Measurements from ENCODE around the gene TUBB4A. TPM values are rescaled to one million over a fixed set of nuclear protein-coding genes. Genes with fewer than 3 reads are reported as not detected.
A peak's percentile ranks its signal among the peaks of the same experiment; 100 is the strongest.
"Not testable (repeated sequence)": the region's sequence is repeated elsewhere in the genome, so short reads cannot be mapped to it uniquely, and the experiment has no call there.

Gene TUBB4A
- total RNA-seq, 1 experiment from 2014 or later: 0.87 TPM

- DNase-seq (ENCODE audit: low spot score): no peak
Measured at GRCh38 chr19:6524311-6524710, 22.2 kb upstream of the TUBB4A start.

GRCh38 chr19:6522712-6523111, 20.6 kb upstream of the TUBB4A start:
- no peak for DNase-seq (ENCODE audit: low spot score)

DNA sequence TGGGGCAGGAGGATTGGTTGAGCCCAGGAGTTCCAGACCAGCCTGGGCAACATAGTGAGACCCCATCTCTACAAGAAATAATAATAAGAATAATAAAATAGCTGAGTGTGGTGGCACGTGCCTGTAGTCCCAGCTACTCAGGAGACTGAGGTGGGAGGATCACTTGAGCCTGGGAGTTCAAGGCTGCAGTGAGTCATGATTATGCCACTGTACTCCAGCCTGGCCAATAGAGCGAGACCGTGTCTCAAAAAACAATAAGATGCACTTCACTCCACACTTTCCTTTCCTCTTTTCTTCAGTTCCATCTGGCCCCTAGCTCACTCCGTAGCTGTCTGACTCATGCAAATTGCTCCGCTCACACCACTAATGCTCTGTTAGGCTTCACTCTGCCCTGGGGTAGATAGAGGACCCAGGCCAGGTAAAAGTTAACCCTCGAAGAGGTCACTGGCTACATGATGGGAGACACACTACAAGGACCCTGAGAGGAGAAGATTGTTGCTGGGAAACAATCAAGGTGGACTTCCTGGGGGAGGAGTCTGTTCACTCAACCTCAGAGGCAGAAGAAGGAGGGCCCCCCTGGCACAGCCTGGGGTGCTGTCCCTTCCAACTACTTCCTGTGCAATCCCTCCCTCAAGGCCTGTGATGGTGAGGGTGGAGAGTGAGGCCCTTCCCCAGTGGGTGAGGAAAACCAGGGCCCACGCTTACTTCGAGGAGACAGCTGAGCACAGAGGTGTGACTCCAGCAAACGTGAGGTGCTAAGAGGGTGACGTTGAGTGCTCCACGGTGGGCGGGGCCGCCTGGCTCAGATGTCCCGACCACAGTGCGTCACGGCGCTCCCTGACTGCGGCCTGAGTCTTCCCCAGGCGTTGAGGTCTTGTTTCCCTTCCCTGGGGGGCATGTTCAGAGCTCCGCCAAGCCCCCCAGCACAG, 19.9 kb upstream of the TUBB4A start:
- DNase-seq (ENCODE audit: low spot score): no peak

DNA sequence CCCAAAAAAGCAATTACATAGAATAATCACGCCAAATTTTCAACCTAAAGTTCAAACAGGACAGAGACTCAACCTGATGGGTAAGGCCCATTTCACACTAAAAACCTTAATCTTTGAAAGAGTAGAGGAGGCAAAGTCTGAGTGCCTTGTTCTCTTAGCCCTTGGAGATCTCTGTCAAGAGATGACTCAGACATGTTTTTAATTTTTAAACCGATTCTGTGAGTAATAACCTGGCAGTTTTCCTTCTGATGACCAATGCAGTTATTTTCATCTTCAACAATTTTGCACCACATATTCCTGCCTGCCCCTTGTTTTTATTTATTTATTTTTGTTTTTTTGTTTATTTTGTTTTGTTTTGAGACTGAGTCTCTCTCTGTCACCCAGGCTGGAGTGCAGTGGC, 17.2 kb upstream of the TUBB4A start:
- DNase-seq (ENCODE audit: low spot score): no peak

DNA sequence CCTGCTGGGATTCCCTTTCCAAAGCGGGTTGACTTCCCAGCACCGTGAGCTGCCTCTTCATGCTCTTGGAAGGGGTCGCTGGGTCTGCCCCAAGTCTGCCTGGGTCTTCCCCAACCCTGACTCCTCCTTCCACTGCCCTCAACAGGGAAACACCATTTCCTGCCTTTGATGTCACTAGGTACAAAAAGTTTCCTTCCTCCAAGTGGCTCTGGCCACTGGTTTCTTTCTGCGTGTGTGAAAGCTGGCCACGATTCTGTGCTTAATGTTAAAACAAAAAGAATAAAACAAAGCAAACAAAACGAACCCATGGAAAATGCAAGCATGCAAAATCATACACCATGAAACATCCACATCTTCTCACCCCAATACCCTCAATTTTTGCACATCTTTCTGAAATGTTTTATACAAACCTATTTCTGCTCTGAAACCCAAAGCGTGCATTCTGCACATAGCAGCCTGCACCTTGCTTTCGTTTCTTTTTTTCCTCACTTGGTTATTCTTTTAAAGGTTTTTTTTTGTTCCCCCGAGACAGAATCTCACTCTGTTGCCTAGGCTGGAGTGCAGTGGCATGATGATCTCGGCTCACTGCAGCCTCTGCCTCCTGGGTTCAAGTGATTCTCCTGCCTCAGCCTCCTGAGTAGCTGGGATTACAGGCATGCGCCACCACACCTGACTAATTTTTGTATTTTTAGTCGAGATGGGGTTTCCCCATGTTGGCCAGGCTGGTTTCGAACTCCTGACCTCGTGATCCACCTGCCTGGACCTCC, 16.2 kb upstream of the TUBB4A start:
- DNase-seq (ENCODE audit: low spot score): no peak

DNA sequence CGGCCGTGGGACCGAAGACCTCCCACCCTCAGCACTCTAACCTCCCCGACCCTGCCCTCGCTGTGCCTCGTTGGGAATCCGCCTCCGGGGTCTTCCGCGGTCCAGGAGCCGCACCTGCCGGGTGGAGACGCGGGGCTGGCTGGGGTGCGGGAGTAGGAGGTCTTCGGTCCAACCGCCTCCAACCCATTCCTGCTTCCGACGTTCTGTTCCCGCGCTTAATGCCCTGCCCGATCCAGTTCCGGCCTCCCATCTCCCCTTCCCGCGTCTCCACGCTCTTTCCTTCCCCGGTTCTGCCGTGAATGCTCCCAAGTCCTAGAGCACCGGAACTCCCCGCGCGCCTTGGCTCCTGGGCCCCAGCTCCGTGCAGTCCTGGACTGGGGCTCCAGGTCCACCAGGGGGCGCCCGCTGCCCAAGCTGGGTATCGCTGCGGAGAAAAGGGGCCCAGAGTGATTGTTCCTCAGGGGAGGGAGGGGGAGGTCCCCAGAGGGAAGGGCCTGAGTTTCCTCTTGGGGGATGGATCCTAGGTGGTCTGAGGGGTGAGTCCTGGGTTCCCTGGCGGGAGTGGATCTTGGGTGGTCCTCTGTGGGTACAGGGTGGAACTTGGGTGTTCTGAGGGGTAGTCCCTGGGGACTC, 14.7 kb upstream of the TUBB4A start:
- DNase-seq (ENCODE audit: low spot score): peak; percentile 80

- peak; percentile 89 for DNase-seq (ENCODE audit: low spot score)
Measured at GRCh38 chr19:6516018-6516658, 14.0 kb upstream of the TUBB4A start.

- DNase-seq (ENCODE audit: low spot score): no peak
Measured at GRCh38 chr19:6514926-6515544, 12.9 kb upstream of the TUBB4A start.

DNA sequence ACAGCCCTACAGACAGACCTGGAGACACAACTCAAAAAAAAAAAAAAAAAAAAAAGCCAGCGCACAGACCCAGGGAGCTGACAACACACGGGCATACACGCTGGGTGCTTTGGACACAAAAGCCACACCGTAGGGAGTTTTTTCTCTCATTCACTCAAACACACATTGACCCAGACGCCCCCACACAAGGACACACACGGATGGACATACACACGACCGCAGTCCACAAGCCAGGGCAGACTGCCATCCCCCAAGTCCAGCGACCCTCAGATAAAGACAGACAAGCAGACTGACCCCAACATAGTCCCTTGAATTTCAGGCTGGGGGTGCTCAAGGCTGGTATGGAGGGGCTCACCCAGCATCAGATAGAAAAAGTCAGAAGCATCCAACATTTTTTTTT, 12.0 kb upstream of the TUBB4A start:
- DNase-seq (ENCODE audit: low spot score): no peak

DNA sequence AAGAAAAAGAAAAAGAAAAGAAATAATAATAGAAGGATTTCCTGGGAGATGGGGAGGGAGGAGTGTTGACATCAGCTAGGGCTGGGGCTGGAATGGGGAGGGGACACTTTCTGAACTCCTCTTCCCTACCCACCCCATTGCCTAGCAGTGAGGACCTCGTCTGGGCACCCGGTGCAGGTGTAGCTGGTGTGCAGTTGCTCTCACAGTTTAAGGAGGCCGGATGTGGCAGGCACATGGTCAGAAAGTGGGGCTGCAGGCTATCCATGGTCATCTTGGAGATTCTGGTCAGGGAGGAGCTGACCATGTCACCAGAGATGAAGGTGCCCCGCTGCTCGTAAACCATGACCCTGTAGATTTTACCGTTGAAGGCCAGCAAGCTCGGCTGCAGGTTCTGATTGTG, 8.5 kb upstream of the TUBB4A start:
- no peak for DNase-seq (ENCODE audit: low spot score)

DNA sequence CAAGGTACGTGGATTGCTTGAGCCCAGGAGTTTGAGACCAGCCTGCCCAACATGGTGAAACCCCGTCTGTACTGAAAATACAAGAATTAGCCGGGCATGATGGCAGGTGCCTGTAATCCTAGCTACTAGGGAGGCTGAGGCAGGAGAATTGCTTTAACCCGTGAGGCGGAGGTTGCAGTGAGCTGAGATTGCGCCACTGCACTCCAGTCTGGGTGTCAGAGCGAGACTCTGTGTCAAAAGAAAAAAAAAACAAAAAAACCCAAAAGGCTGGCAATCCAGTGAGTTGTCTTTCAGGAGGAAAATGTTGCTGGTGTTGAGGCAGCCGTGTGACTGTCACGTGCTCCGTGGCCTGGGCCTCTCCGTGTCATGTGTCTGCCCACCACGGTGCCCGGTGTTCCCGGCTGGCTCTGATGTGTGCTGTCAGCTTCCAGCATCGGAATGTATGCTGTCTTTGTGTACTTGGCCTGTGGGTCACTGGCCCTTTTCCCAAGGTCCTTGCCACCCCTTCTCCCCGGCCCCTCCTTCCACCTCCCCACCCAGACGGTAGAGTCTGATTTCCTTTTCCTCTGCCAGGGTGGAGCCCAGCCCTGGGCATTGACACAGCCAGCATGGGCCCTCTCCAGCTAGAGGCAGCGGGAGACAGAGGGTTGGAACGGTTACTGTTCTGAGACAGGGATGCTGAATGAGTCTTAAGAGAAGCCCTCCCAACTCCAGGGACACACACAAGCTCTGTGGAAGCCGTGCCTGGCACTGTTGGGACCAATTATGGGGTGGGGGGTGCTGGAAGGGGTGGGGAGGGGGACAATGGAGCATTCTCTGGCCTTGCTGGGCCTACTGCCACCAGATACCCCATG, 7.2 kb upstream of the TUBB4A start:
- DNase-seq (ENCODE audit: low spot score): no peak

- not testable (repeated sequence) for DNase-seq (ENCODE audit: low spot score)
Measured at GRCh38 chr19:6508028-6508771, 6.1 kb upstream of the TUBB4A start.

DNA sequence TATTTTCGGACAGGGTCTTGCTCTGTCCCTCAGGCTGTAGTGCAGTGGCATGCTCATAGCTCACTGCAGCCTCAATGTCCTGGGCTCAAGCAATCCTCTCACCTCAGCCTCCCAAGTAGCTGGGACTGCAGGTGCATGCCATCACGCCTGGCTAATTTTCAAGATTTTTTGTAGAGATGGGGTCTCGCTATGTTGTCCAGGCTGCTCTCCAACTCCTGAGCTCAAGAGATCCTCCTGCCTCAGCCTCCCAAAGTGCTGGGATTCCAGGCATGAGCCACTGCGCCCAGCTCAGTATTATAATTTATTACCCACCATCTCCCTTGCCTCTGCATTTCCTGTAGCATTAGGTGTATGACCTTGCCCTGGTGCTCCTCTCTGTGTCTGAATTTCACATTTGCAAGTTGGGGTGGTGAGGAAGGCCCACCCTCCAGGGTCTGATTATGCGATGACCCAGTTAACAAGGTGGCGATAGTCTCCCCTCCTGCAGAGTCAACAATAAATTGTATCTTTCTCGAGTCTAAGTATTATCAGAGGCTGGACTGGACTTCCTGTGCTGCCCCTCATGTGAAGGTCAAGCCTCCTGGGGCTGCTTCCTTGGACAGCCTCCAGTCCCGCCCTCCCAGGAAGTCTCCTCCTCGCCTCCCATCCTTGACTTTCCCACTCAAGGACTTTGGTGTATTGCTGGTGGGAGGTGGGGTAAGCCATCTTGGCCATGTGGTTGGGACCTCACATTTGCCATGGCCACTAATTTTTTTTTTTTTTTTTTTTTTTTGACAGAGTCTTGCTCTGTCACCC, 1.5 kb upstream of the TUBB4A start:
- DNase-seq (ENCODE audit: low spot score): no peak

- DNase-seq (ENCODE audit: low spot score): no peak
Measured at GRCh38 chr19:6500837-6501739, 1.0 kb downstream of the TUBB4A start.

DNA sequence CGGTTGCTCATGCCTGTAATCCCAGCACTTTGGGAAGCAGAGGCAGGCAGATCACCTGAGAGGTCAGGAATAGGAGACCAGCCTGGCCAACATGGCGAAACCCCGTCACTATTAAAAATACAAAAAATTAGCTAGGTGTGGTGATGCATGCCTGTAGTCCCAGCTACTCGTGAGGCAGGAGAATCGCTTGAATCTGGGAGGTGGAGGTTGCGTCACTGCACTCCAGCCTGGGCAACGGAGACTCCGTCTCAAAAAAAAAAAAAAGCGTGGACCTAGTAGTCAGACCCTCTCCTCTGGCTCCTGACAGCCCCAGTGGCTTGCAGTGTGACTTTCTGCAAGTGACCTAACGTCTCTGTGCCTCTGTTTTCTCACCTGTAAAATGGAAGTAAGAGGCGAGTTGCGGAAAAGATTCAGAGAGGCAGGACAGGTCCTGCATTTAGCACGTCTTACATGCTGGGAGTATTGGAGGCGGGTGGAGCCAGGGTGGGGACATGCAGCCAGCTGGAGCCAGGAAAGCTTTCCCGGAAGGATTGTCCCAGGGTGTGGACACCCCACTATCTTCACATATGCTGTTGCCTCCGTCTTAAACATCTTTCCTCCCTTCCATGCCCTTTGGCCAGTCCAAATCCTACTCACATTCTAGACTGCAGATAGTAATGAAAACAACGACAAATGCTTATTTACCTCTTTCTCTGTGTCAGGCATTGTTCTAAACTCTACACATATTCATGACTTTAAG, 2.9 kb downstream of the TUBB4A start:
- DNase-seq (ENCODE audit: low spot score): no peak

DNA sequence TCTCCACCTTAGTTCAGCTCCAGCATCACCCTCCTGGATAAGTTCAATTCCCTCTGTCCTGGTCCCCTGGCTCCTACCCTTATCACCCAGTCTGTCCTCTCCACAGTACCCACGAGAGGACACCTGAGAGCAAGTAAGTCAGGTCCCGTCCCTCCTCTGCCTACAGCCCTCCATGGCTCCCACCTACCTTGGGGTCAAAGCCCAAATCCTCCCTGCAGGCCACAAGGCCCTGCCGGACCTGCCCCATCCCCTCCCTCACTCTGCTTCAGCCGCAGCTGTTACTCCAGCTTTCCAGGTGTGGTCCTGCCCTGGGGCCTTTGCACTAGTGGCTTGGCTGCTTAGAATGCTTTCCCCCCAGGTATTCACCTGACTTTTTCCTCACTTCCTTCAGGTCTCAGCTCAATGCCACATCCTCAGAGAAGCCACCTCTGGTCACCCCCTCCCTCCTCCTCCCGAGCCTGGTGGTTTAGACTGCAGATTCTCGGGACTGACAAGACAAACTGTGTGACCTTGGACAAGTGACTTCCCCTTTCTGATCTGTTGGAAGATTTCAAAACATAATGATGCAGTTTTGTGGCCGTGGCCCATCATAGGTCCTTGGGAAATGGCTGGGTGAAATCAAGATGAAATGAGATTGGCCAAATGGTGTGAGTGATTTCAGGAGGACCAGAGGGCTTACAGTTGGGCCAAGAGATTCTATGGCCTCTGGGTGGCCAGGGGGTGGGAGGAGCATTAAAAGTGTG, 3.6 kb downstream of the TUBB4A start:
- no peak for DNase-seq (ENCODE audit: low spot score)

Measured in H4 (cell line).